ENCODE data around the gene PLIN5. TPM values are rescaled to one million over a fixed set of nuclear protein-coding genes. Genes with fewer than 3 reads are reported as not detected.

The PLIN5 gene
- total RNA-seq, 1 donor from 2014 or later = 0.54 TPM

- TF ChIP-seq CTCF (IDR thresholded peaks at IDR 0.05; ENCODE audit: partially characterized antibody, unreplicated experiment) = no peak
- H3K36me3 Mint-ChIP-seq (ENCODE audit: unreplicated experiment) = no peaks in the 10 kb centered on the region
- H3K27me3 Mint-ChIP-seq (ENCODE audit: unreplicated experiment) = peaks cover 5% of the 10 kb centered on the region
- peak overlapping the region; percentile 76 for H3K27ac Mint-ChIP-seq (ENCODE audit: unreplicated experiment)
- peaks cover 6% of the 10 kb centered on the region for H3K4me1 Mint-ChIP-seq (ENCODE audit: low read depth, unreplicated experiment)
- peaks cover 4% of the 10 kb centered on the region for H3K9me3 Mint-ChIP-seq (ENCODE audit: unreplicated experiment)
- peak overlapping the region; percentile 49 for H3K4me3 Mint-ChIP-seq (ENCODE audit: unreplicated experiment)
- DNase-seq = no peak
These were observed 57.8 kb downstream of the PLIN5 start for GRCh38 chr19:4477034-4477801.

GRCh38 chr19:4474514-4475022 lies 60.5 kb downstream of the PLIN5 start:
- peak; percentile 80 for DNase-seq
- peaks cover 6% of the 10 kb centered on the region for H3K4me1 Mint-ChIP-seq (ENCODE audit: low read depth, unreplicated experiment)
- peak overlapping the region; percentile 59 for H3K27ac Mint-ChIP-seq (ENCODE audit: unreplicated experiment)
- H3K36me3 Mint-ChIP-seq (ENCODE audit: unreplicated experiment) = no peaks in the 10 kb centered on the region
- peaks cover 5% of the 10 kb centered on the region for H3K27me3 Mint-ChIP-seq (ENCODE audit: unreplicated experiment)
- H3K4me3 Mint-ChIP-seq (ENCODE audit: unreplicated experiment) = peak overlapping the region; percentile 94
- H3K9me3 Mint-ChIP-seq (ENCODE audit: unreplicated experiment) = peaks cover 6% of the 10 kb centered on the region
- no peak for TF ChIP-seq CTCF (IDR thresholded peaks at IDR 0.05; ENCODE audit: partially characterized antibody, unreplicated experiment)

GRCh38 chr19:4473763-4474513 lies 61.1 kb downstream of the PLIN5 start:
- peaks cover 6% of the 10 kb centered on the region for H3K4me1 Mint-ChIP-seq (ENCODE audit: low read depth, unreplicated experiment)
- peaks cover 5% of the 10 kb centered on the region for H3K27me3 Mint-ChIP-seq (ENCODE audit: unreplicated experiment)
- H3K27ac Mint-ChIP-seq (ENCODE audit: unreplicated experiment) = peak overlapping the region; percentile 59
- no peak for DNase-seq
- peaks cover 6% of the 10 kb centered on the region for H3K9me3 Mint-ChIP-seq (ENCODE audit: unreplicated experiment)
- no peaks in the 10 kb centered on the region for H3K36me3 Mint-ChIP-seq (ENCODE audit: unreplicated experiment)
- H3K4me3 Mint-ChIP-seq (ENCODE audit: unreplicated experiment) = peak overlapping the region; percentile 94
- no peak for TF ChIP-seq CTCF (IDR thresholded peaks at IDR 0.05; ENCODE audit: partially characterized antibody, unreplicated experiment)

GRCh38 chr19:4473011-4473762 lies 61.8 kb downstream of the PLIN5 start:
- no peak for TF ChIP-seq CTCF (IDR thresholded peaks at IDR 0.05; ENCODE audit: partially characterized antibody, unreplicated experiment)
- Mint-ChIP-seq H3K27ac (ENCODE audit: unreplicated experiment) (peak overlapping the region; percentile 84), H3K27me3 (ENCODE audit: unreplicated experiment) (peaks cover 5% of the 10 kb centered on the region), H3K4me3 (ENCODE audit: unreplicated experiment) (peak overlapping the region; percentile 94), H3K9me3 (ENCODE audit: unreplicated experiment) (peaks cover 7% of the 10 kb centered on the region), H3K36me3 (ENCODE audit: unreplicated experiment) (no peaks in the 10 kb centered on the region), H3K4me1 (ENCODE audit: low read depth, unreplicated experiment) (peaks cover 6% of the 10 kb centered on the region)
- DNase-seq = no peak

Other genes starting within 250 kb of the PLIN5 start
- not detected for gene TMIGD2, start 232.8 kb downstream of the PLIN5 start, total RNA-seq (ENCODE audit: unreplicated experiment)
- 156 TPM for gene FSD1, start 230.6 kb downstream of the PLIN5 start, total RNA-seq (ENCODE audit: unreplicated experiment)
- 18.1 TPM for gene STAP2, start 196.4 kb downstream of the PLIN5 start, total RNA-seq (ENCODE audit: unreplicated experiment)
- gene MPND, start 191.7 kb downstream of the PLIN5 start, total RNA-seq (ENCODE audit: unreplicated experiment) = 56.7 TPM
- 56.3 TPM for gene SH3GL1, start 134.7 kb downstream of the PLIN5 start, total RNA-seq (ENCODE audit: unreplicated experiment)
- gene CHAF1A, start 132.6 kb downstream of the PLIN5 start, total RNA-seq (ENCODE audit: unreplicated experiment) = 20.5 TPM
- gene UBXN6, start 77.4 kb downstream of the PLIN5 start, total RNA-seq (ENCODE audit: unreplicated experiment) = 47.9 TPM
- gene HDGFL2, start 62.9 kb downstream of the PLIN5 start, total RNA-seq (ENCODE audit: unreplicated experiment) = 118 TPM
- 0.27 TPM for gene PLIN4, start 16.7 kb downstream of the PLIN5 start, total RNA-seq (ENCODE audit: unreplicated experiment)
- 1.0 TPM for gene LRG1, start 4.8 kb upstream of the PLIN5 start, total RNA-seq (ENCODE audit: unreplicated experiment)
- gene SEMA6B, start 24.5 kb upstream of the PLIN5 start, total RNA-seq (ENCODE audit: unreplicated experiment) = 234 TPM
- 23.6 TPM for gene TNFAIP8L1, start 104.3 kb upstream of the PLIN5 start, total RNA-seq (ENCODE audit: unreplicated experiment)
- gene MYDGF, start 135.1 kb upstream of the PLIN5 start, total RNA-seq (ENCODE audit: unreplicated experiment) = 32.6 TPM
- 44.8 TPM for gene DPP9, start 188.6 kb upstream of the PLIN5 start, total RNA-seq (ENCODE audit: unreplicated experiment)

Data from glutamatergic neuron (in vitro differentiated cells).